Natural killer cell (primary cell): ENCODE measurements around the gene COL23A1. TPM values are rescaled to one million over a fixed set of nuclear protein-coding genes. Genes with fewer than 3 reads are reported as not detected.

ENCODE experiments used
- ATAC-seq, 3 donors: fragments of 150-1000 bp in 2 of 3; fragments of 200-7000 bp in 1 of 3; cut with Tn5 transposase; 1 replicate in 1 of 3; 2 replicates in 2 of 3; pipeline ENCODE4 v1.10.0; 2021; ENCODE audit warnings: mild to moderate bottlenecking in 2 of 3, moderate library complexity in 2 of 3
- DNase-seq, 2 donors: peaks; one replicate each; pipeline versions ENCODE4 v3.0.0 to v3.0.0-alpha.2; 2013 to 2021; ENCODE audit warnings: mixed read lengths in 1 of 2
- H3K27ac ChIP-seq: one replicate; pipeline ENCODE4 v1.5.1; 2013; ENCODE audit warnings: mild to moderate bottlenecking, low read length
- H3K27me3 ChIP-seq: one replicate; pipeline ENCODE4 v1.6.1; 2013; ENCODE audit warnings: low read length; ENCODE audit not compliant: control insufficient read depth, insufficient read depth
- H3K36me3 ChIP-seq: one replicate; pipeline ENCODE4 v1.6.1; 2013; ENCODE audit warnings: low read length; ENCODE audit not compliant: control insufficient read depth, insufficient read depth
- H3K4me1 ChIP-seq: one replicate; pipeline ENCODE4 v1.6.1; 2013; ENCODE audit warnings: low read length; ENCODE audit not compliant: control insufficient read depth, insufficient read depth
- H3K4me3 ChIP-seq: one replicate; pipeline ENCODE4 v1.5.1; 2013; ENCODE audit warnings: low read length
- H3K9me3 ChIP-seq: one replicate; pipeline ENCODE4 v1.6.1; 2013; ENCODE audit warnings: low read length; ENCODE audit not compliant: control insufficient read depth, insufficient read depth
- H3K27ac Mint-ChIP-seq, 2 donors: one replicate each; pipeline ENCODE4 v1.8.0; 2022; ENCODE audit warnings: mild to moderate bottlenecking in 2 of 2, mixed read lengths in 2 of 2, moderate library complexity in 1 of 2
- H3K27me3 Mint-ChIP-seq, 2 donors: one replicate each; pipeline ENCODE4 v1.8.0; 2022; ENCODE audit warnings: low read depth in 2 of 2, mixed read lengths in 2 of 2
- H3K36me3 Mint-ChIP-seq: one replicate; pipeline ENCODE4 v1.8.0; 2022; ENCODE audit warnings: mixed read lengths
- H3K4me1 Mint-ChIP-seq, 2 donors: one replicate each; pipeline ENCODE4 v1.8.0; 2022; ENCODE audit warnings: mixed read lengths in 2 of 2
- H3K4me3 Mint-ChIP-seq: one replicate; pipeline ENCODE4 v1.8.0; 2022; ENCODE audit warnings: mild to moderate bottlenecking, moderate library complexity, mixed read lengths
- H3K9me3 Mint-ChIP-seq, 2 donors: one replicate each; pipeline ENCODE4 v1.8.0; 2022; ENCODE audit warnings: mixed read lengths in 2 of 2
- WGBS: methylation state at CpG from one replicate; pipeline ENCODE4 v1.1.7; 2013; ENCODE audit warnings: missing lambda C conversion rate; ENCODE audit not compliant: insufficient coverage; 5-methylcytosine and 5-hydroxymethylcytosine counted together
- intact Hi-C: fragments of 100-400 bp; cut with micrococcal nuclease; formaldehyde crosslinking; loops from one replicate; pipeline ENCODE4 v1.14.2; 2022
- total RNA-seq, 4 donors: library from RNA; stranded (reverse); fragments of 120-200 nt in 1 of 4; gene quantifications; one replicate each; pipeline versions ENCODE4 v1.2.3 to v1.2.4, GENCODE V29; 2013 to 2022
- TF ChIP-seq, protein P1 (sequence below): fragments of 200-600 bp; IDR thresholded peaks from one replicate; pipeline ENCODE4 v1.8.0; 2022; ENCODE audit warnings: antibody characterized with exemption

COL23A1 gene
- total RNA-seq, 3 donors from 2014 or later (not counting 1 experiment from before 2014, with no cell fraction given) = 0.15 TPM; not detected in 2

GRCh38 chr5:178383919-178384815 lies 206.0 kb downstream of the COL23A1 start:
- Mint-ChIP-seq H3K4me3 (no peak overlapping the region), H3K9me3 (no peaks in the 10 kb centered on the region), H3K4me1 (no peaks in the 10 kb centered on the region), H3K27me3 (peaks cover 6 to 11% of the 10 kb centered on the region in 2 donors), H3K27ac (no peak overlapping the region), H3K36me3 (no peaks in the 10 kb centered on the region)
- no peak for ATAC-seq
- intact Hi-C loops = no loop called here
- Histone ChIP-seq H3K4me1 (no peaks in the 10 kb centered on the region), H3K27me3 (no peaks in the 10 kb centered on the region), H3K4me3 (no peak overlapping the region), H3K36me3 (no peaks in the 10 kb centered on the region), H3K9me3 (no peaks in the 10 kb centered on the region), H3K27ac (no peak overlapping the region)
- 69% methylated on average over 41 of the region's 42 CpGs for WGBS
- DNase-seq = no peak
- TF ChIP-seq, protein P1, sequence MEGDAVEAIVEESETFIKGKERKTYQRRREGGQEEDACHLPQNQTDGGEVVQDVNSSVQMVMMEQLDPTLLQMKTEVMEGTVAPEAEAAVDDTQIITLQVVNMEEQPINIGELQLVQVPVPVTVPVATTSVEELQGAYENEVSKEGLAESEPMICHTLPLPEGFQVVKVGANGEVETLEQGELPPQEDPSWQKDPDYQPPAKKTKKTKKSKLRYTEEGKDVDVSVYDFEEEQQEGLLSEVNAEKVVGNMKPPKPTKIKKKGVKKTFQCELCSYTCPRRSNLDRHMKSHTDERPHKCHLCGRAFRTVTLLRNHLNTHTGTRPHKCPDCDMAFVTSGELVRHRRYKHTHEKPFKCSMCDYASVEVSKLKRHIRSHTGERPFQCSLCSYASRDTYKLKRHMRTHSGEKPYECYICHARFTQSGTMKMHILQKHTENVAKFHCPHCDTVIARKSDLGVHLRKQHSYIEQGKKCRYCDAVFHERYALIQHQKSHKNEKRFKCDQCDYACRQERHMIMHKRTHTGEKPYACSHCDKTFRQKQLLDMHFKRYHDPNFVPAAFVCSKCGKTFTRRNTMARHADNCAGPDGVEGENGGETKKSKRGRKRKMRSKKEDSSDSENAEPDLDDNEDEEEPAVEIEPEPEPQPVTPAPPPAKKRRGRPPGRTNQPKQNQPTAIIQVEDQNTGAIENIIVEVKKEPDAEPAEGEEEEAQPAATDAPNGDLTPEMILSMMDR = no peak

GRCh38 chr5:178383301-178383918 lies 206.8 kb downstream of the COL23A1 start:
- no peak overlapping the region for H3K4me3 ChIP-seq
- no peaks in the 10 kb centered on the region for H3K4me1 Mint-ChIP-seq
- H3K27ac Mint-ChIP-seq = no peak overlapping the region
- no peak overlapping the region for H3K27ac ChIP-seq
- WGBS = 91% methylated on average over 13 of the region's 13 CpGs
- no peaks in the 10 kb centered on the region for H3K9me3 Mint-ChIP-seq
- no peak for DNase-seq
- no peaks in the 10 kb centered on the region for H3K36me3 Mint-ChIP-seq
- TF ChIP-seq, protein P1 = no peak
- H3K9me3 ChIP-seq = no peaks in the 10 kb centered on the region
- peaks cover 6 to 10% of the 10 kb centered on the region in 2 donors for H3K27me3 Mint-ChIP-seq
- H3K4me1 ChIP-seq = no peaks in the 10 kb centered on the region
- no peak for ATAC-seq
- H3K36me3 ChIP-seq = no peaks in the 10 kb centered on the region
- no peaks in the 10 kb centered on the region for H3K27me3 ChIP-seq
- H3K4me3 Mint-ChIP-seq = no peak overlapping the region
- intact Hi-C loops = no loop called here

DNA sequence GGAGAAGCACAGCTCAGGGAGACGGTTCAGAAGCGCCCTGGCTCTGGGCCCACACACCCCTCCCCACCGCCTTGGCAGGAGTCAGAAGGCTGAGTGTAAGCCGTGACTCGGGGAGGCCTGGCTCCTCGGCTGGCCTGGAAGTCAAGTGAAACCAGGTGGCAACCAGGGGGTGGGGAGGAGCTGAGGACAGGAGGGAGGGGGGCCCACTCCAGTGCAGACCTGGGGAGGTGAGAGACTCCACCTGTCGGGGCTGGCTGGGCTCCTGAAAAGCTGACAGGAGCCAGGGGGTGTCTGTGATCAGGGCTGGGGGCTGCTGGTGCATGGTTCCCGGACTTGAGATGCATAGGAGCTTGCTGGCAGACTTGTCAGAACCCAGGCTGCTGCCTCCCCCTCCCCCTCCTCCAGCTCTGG lies 207.4 kb downstream of the COL23A1 start:
- TF ChIP-seq, protein P1 = no peak
- no peaks in the 10 kb centered on the region for H3K9me3 Mint-ChIP-seq
- intact Hi-C loops = no loop called here
- H3K36me3 Mint-ChIP-seq = no peaks in the 10 kb centered on the region
- no peak for ATAC-seq
- no peaks in the 10 kb centered on the region for H3K4me1 ChIP-seq
- 84% methylated on average over 8 of the region's 8 CpGs for WGBS
- no peak overlapping the region for H3K27ac Mint-ChIP-seq
- no peak overlapping the region for H3K4me3 Mint-ChIP-seq
- DNase-seq = no peak
- no peaks in the 10 kb centered on the region for H3K27me3 ChIP-seq
- no peak overlapping the region for H3K27ac ChIP-seq
- peaks cover 4 to 10% of the 10 kb centered on the region in 2 donors for H3K27me3 Mint-ChIP-seq
- H3K4me1 Mint-ChIP-seq = no peaks in the 10 kb centered on the region
- no peaks in the 10 kb centered on the region for H3K36me3 ChIP-seq
- H3K9me3 ChIP-seq = no peaks in the 10 kb centered on the region
- no peak overlapping the region for H3K4me3 ChIP-seq
